Gastroesophageal sphincter (tissue), 4 donors: Measurements from ENCODE around the gene PTPRN2. TPM values are rescaled to one million over a fixed set of nuclear protein-coding genes. Genes with fewer than 3 reads are reported as not detected.

ENCODE experiments used
- ATAC-seq: fragments of 150-250 bp; one replicate; pipeline ENCODE4 v1.9.1; 2016; ENCODE audit warnings: mild to moderate bottlenecking, moderate library complexity
- H3K27ac ChIP-seq, 4 donors: fragments of 200-600 bp; sonication (generic) in 3 of 4; 1 replicate in 3 of 4; 2 replicates in 1 of 4; pipeline ENCODE4 v1.5.1; 2016 to 2019
- H3K27me3 ChIP-seq: fragments of 200-600 bp; sonication (generic); one replicate; pipeline ENCODE4 v1.5.1; 2019
- H3K36me3 ChIP-seq, 2 donors: fragments of 200-600 bp; sonication (generic); one replicate each; pipeline ENCODE4 v1.5.1; 2019; ENCODE audit warnings: control low read depth in 1 of 2
- H3K4me1 ChIP-seq, 3 donors: fragments of 200-600 bp; sonication (generic); 1 replicate in 2 of 3; 2 replicates in 1 of 3; pipeline ENCODE4 v1.5.1; 2016 to 2019; ENCODE audit warnings: control low read depth in 2 of 3
- H3K4me3 ChIP-seq, 2 donors: fragments of 200-600 bp; sonication (generic); one replicate each; pipeline ENCODE4 v1.5.1; 2019; ENCODE audit warnings: mild to moderate bottlenecking in 1 of 2, moderate library complexity in 1 of 2
- H3K9me3 ChIP-seq, 3 donors: fragments of 200-600 bp; sonication (generic); one replicate each; pipeline ENCODE4 v1.5.1; 2017 to 2019; ENCODE audit warnings: control low read depth in 2 of 3
- CTCF ChIP-seq, 4 experiments: fragments of 200-600 bp in 2 of 4; fragments of 450-650 bp in 2 of 4; sonication (generic) in 1 of 4; IDR thresholded peaks; one replicate each; pipeline ENCODE4 v1.5.1; 2017 to 2019; ENCODE audit warnings: antibody characterized with exemption in 4 of 4, mild to moderate bottlenecking in 2 of 4, moderate library complexity in 2 of 4
- EP300 ChIP-seq: sonication (generic); formaldehyde crosslinking; IDR thresholded peaks from one replicate; pipeline ENCODE4 v1.6.1; 2017; ENCODE audit warnings: antibody characterized with exemption, mild to moderate bottlenecking
- POLR2A ChIP-seq, 2 donors: fragments of 450-650 bp; IDR thresholded peaks; one replicate each; pipeline ENCODE4 v1.6.1; 2017; ENCODE audit warnings: antibody characterized with exemption in 2 of 2, mild to moderate bottlenecking in 2 of 2, moderate library complexity in 1 of 2
- POLR2AphosphoS5 ChIP-seq: sonication (generic); formaldehyde crosslinking; IDR thresholded peaks from one replicate; pipeline ENCODE4 v1.6.1; 2017; ENCODE audit warnings: antibody characterized with exemption
- WGBS, 2 donors: methylation state at CpG; one replicate each; pipeline ENCODE4 v1.1.5; 2018; ENCODE audit warnings: low coverage in 1 of 2; 5-methylcytosine and 5-hydroxymethylcytosine counted together
- total RNA-seq, 4 donors: library from RNA; depleted of rRNA; stranded (reverse); fragments of >200 nt; gene quantifications; one replicate each; pipeline ENCODE4 v1.1.0, GENCODE V29; 2016

PTPRN2 gene
- total RNA-seq, 4 donors from 2014 or later = 1.7 to 4.7 (median 3.3) TPM

GRCh38 chr7:158028290-158028941 lies 559.2 kb downstream of the PTPRN2 start:
- WGBS, 2 donors = 65 to 76% methylated on average over 9 to 13 of the region's 22 CpGs
- Histone ChIP-seq H3K4me3 (no peak overlapping the region), H3K27ac (no peak overlapping the region), H3K27me3 (peaks cover 5% of the 10 kb centered on the region), H3K9me3 (peaks cover 0 to 1% (median 0%) of the 10 kb centered on the region in 3 donors), H3K4me1 (no peaks in the 10 kb centered on the region), H3K36me3 (no peaks in the 10 kb centered on the region)
- no peak for TF ChIP-seq CTCF (IDR thresholded peaks at IDR 0.05)
- TF ChIP-seq POLR2AphosphoS5 = no peak
- TF ChIP-seq EP300 = no peak
- TF ChIP-seq POLR2A (IDR thresholded peaks at IDR 0.05) = no peak
- ATAC-seq = no peak

GRCh38 chr7:158027646-158028045 lies 560.0 kb downstream of the PTPRN2 start:
- Histone ChIP-seq H3K27ac (no peak overlapping the region), H3K4me3 (no peak overlapping the region), H3K27me3 (peaks cover 4% of the 10 kb centered on the region), H3K36me3 (no peaks in the 10 kb centered on the region), H3K9me3 (no peaks in the 10 kb centered on the region), H3K4me1 (no peaks in the 10 kb centered on the region)
- TF ChIP-seq CTCF (IDR thresholded peaks at IDR 0.05) (no peak), EP300 (no peak), POLR2AphosphoS5 (no peak), POLR2A (IDR thresholded peaks at IDR 0.05) (no peak)
- no peak for ATAC-seq
- WGBS, 2 donors = 82% methylated on average over 4 of the region's 6 CpGs; no CpG with 5 or more reads in 1 of the 2 donors

GRCh38 chr7:158026636-158027265 lies 560.9 kb downstream of the PTPRN2 start:
- WGBS, 2 donors = 68 to 80% methylated on average over 2 of the region's 17 CpGs
- TF ChIP-seq CTCF (IDR thresholded peaks at IDR 0.05) = no peak
- no peak for TF ChIP-seq EP300
- TF ChIP-seq POLR2AphosphoS5 = no peak
- no peak for TF ChIP-seq POLR2A (IDR thresholded peaks at IDR 0.05)
- no peak for ATAC-seq
- Histone ChIP-seq H3K4me3 (no peak overlapping the region), H3K4me1 (no peaks in the 10 kb centered on the region), H3K36me3 (no peaks in the 10 kb centered on the region), H3K27ac (no peak overlapping the region), H3K9me3 (no peaks in the 10 kb centered on the region), H3K27me3 (peaks cover 4% of the 10 kb centered on the region)

GRCh38 chr7:158025686-158026600 lies 561.7 kb downstream of the PTPRN2 start:
- Histone ChIP-seq H3K27me3 (peaks cover 4% of the 10 kb centered on the region), H3K9me3 (no peaks in the 10 kb centered on the region), H3K4me1 (no peaks in the 10 kb centered on the region), H3K27ac (no peak overlapping the region), H3K36me3 (no peaks in the 10 kb centered on the region), H3K4me3 (no peak overlapping the region)
- WGBS, 2 donors = 80 to 87% methylated on average over 17 to 30 of the region's 30 CpGs
- no peak for ATAC-seq
- TF ChIP-seq EP300 (no peak), CTCF (IDR thresholded peaks at IDR 0.05) (no peak), POLR2AphosphoS5 (no peak), POLR2A (IDR thresholded peaks at IDR 0.05) (no peak)
